GM04504 (cell line): ENCODE data around the gene CALCOCO1.
"Not testable (repeated sequence)": the region's sequence is repeated elsewhere in the genome, so short reads cannot be mapped to it uniquely, and the experiment has no call there.

Experiments used
- DNase-seq: peaks from one replicate; pipeline ENCODE4 v3.0.0-alpha.2; 2012; ENCODE audit warnings: low read depth

Gene CALCOCO1

DNA sequence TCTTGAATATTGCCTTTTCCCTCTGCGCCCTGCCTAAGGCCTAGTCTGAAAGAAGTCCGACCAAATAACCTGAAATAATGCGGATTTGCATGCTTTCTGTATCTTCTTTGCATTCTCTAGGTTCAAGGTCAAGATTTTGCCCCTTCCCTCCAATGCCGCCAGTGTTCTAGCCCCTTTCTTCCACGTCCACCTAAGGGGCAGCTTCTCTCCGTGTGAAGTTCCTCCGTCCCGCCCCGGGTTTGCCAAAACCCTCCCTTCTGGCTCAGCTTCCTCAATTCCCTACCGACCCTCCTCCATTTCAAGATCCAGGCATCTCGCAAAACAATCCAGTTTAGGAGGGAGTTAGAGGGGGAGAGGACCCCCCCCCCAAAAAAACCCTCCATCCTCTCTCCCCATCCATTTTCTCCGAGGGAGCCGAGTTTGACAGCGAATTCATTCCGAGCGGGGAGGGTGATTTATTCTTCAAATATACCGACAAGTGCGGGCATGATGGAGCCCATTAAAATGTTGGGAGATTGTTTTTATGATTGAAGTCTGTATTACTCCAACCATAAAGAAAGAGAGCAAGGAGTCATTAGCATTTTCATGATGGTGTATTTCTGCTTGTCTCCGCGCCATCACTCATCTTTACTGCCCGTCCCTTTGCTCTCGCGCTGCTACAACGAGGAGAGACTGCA is 30.5 kb downstream of the CALCOCO1 start:
- no peak for DNase-seq

DNA sequence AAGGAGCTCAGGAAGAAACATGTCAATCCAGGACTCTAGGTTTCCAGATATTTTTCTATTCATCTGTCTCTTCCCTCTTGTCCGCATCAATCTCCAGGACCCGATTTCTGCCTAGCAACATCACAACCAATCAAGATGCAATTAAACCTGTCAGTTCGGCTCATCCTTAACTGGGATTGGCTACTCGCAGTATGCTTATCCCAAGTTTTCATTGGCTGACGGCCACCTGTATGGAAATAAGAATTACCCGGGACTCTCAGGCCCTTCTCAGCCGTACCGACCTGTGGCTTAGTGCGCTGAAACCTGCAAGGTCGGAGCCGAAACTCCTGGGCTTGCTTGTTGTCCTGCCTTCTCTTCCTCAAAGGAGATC is 31.0 kb downstream of the CALCOCO1 start:
- DNase-seq: peak; percentile 51

DNA sequence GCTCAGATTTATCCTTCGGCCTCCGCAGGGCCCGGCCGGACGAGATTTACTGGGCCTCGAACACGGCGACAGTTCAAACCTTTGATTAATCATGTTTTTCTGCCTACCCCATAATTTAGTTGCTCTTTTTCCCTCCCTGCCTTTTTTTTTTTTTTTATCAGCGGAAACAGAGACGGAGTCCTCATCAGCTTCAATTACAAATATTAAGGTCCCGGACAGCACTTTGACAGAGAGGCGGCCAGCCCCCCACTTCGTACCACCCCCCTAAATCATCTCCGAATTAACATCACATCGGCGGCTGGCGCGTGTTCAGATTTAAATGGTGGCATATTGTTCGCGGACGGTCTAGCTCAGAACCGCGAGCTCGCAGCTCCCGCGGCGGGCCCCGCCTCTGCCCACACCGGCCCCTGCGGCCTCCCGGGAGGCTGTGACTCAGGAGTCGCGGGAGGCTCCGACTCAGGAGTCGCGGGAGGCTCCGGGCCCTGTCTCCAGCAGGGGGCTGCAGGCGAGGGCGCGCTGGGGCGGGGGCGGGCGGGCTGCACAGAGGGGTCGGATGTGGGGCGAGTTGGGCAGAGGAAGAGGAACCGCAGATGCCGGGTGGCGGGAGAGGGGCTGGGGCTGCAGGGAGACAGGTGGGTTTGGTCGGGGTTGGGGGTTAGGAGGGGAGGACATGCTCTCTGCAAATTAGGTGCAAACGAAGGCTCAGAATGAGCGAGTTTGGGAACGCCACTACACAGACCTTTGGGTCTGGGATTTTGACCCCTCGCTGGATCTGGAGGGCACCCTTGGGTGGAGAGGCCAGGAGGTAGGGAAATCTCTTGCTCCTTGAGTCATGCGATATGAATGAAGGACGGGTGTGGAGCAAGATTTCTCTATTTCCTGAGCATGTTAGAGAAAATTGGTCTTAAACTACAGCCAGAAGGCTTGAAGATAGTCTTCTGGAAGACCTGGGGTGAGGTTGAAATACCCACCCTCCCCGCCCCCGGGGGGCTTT is 31.8 kb downstream of the CALCOCO1 start:
- DNase-seq: peak; percentile 32

DNA sequence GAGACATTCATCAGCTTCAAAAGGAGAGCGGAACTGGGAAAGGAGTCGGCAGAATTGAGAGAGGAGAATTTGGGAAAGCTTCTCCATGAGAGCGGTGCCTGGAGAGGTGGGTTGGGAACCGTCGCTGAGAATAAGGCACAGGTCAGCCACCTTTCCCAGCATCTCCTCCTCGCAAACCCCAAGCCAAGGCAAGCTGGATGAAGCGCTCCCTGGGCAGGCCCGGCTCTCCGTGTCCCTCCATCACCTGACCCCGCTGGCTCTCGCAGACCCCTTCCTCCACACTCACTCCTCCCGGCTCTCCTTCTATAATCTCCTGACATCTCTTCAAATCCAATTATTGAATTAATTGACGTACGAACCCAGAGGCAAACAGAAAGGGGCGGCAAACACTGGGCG is 32.5 kb downstream of the CALCOCO1 start:
- no peak for DNase-seq

DNA sequence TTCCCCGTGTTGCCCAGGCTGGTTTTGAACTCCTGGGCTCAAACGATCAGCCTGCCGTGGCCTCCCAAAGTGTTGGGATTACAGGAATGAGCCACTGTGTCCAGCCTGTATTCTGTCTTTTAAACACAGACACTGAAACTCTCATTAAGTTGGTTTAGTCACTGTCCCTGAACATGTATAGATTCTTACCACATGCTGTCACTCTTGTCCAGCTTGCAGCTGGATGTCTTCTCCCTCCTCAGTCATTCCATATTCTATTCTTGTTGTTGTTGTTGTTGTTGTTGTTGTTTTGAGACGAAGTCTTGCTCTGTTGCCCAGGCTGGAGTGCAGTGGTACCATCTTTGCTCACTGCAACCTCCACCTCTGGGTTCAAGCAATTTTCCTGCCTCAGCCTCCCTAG is 39.1 kb downstream of the CALCOCO1 start:
- DNase-seq: no peak

DNA sequence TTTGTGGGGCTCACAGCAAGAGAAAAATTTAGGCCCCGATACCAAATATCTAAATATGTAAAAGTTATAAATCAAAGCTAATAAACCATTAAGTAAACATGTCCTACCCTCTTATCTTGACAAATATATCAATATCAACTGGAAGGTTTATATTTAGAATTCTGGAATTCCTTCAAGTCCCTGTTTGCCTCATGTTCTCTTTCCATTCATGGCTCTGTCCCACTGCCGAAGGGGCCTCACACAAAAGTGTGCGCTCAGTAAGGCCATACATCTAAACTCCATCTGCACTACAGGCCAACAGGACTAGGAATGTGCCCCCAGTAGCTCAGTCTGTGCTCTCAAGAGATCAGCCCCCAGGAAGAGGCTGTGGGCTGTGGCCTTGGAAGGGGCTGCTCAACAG is 40.8 kb downstream of the CALCOCO1 start:
- no peak for DNase-seq

DNA sequence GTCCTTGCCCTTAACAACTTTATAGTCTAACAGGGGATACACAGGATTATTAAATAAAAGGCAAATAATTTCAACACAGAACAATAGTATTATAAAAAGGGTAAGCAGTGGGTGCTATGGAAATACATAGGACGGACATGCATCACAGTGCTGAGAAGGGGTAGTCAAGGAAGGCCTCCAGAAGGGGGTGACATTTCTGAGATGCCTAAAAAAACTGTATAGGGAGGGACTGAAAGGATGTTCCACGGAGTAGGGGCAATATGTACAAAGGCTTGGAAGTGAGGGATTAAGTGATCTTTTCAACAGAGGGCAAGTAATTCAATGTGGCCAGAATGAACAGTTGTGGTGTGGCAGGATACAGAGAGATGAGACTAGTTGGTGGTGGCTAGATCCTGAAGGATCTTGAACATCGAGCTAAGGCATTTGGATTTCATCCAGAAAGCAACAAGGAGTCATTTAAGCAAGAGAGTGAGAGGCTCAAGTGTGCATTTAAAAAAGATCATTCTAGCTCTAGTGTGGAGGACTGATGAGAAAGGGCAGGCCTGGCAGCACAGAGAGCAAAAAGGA is 42.5 kb downstream of the CALCOCO1 start:
- no peak for DNase-seq

DNA sequence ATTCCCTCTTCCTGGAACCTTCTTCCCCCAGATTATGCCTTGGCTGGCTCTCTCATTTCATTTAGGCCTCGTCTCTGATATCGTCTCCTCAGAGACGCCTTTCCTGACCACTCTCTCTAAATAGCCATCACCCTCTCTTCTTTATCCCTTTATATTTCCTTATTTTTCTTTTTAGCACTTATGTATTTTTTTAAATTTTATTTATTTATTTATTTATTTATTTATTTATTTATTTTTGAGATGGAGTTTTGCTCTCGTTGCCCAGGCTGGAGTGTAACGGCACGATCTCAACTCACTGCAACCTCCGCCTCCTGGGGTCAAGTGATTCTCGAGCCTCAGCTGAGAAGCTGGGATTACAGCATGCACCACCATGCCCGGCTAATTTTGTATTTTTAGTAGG is 43.3 kb downstream of the CALCOCO1 start:
- DNase-seq: no peak

DNA sequence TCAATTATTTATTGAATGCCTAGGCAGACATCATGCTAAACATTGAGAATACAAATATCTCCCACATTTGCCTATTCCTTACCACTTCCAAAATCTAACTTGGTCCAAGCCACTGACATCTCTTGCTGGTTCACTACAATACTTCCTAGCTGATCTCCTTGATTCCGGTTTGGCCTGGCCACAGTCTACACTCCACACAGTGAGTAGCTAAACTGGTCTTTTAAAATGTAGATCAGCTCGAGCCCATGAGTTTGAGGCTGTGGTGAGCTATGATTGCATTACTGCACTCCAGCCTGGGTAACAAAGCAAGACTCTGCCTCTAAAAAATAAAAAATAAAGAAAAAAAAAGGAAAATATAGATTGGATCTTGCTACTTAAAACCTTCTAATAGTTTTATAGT is 43.8 kb downstream of the CALCOCO1 start:
- no peak for DNase-seq

DNA sequence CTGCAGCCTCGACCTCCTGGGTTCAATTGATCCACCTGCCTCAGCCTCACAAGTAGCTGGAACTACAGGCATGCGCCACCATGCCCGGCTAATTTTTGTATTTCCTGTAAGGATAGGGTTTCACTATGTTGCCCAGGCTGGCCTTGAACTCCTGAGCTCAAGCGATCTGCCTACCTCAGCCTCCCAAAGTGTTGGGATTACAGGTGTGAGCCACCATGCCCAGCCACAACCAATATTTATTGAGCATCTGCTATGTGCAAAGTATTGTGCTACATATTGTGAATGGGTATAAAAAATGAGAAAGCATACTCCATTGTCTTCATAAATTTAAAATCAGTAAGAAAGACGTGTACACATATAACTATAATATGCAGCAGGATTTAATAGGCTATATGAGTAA is 47.2 kb downstream of the CALCOCO1 start:
- not testable (repeated sequence) for DNase-seq

DNA sequence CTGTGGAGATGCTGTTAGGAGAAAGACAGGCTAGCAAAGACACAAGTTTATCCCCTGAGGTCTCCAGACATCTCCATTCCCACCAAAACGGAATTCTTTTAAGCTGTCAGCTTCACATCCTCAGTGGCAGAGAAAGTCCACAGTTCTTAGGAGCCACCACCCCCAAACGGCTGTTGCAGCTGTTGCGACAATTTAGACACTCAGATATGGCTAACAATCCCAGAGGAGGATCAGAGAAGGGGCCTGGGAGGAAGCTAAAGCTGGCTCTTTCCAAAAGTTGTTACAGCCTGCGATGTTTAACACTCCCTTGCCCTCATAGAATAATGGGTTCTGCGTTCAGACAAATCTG is 49.5 kb downstream of the CALCOCO1 start:
- DNase-seq: no peak

DNA sequence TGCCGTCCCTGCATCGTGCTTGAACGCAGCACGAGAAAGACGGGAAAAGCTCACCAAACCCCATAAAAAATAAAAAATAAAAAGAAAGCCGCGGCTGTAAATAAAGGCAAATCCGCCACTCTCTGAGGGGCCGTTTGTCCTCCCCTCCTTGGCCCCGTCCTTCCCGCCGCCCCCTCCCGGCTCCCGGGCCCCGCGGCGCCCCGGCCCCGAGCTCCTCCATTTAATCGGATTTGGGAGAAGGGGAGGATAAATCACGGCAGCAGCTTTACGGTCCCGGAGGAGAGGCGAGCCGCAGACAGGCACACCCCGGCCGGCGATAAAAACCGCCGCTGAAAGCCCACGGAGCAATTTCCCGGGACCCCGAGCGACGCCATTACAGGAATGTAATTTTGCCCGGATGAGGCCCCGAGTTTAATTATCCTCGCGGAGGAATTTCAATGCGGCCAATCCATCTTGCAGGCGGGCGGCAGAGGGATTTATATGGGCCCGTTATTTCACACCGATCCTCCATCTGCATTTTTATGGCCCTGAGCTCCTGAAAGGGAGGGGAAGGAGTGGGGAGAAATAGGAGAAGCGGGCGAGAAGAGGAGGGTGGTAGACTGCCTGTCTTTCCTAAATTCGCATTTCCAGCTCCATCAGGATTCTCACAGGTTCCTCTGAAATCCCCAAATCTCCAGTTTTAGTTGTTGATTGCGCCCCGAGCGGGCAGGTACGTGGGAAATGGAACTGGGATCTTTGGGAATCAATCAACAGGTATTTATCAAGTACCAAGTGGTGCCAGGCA is 50.0 kb downstream of the CALCOCO1 start:
- no peak for DNase-seq

DNA sequence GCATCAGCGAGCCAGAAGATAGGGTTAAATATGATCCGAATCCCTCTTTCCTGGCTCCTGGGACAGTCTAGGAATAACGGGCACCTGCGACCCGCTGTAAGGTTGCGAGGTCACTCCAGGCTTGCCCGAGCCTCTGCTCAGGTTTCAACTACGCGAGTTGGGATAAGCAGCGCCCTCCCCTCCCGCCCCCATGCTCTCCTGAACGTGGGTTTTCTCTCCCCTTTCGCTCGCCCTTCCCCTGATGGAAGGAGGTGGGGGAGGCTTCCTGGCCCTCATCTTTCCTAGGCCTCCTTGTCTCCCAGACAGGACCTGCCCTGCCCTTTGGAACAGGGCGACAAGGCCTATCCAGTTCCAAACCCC is 50.6 kb downstream of the CALCOCO1 start:
- no peak for DNase-seq

DNA sequence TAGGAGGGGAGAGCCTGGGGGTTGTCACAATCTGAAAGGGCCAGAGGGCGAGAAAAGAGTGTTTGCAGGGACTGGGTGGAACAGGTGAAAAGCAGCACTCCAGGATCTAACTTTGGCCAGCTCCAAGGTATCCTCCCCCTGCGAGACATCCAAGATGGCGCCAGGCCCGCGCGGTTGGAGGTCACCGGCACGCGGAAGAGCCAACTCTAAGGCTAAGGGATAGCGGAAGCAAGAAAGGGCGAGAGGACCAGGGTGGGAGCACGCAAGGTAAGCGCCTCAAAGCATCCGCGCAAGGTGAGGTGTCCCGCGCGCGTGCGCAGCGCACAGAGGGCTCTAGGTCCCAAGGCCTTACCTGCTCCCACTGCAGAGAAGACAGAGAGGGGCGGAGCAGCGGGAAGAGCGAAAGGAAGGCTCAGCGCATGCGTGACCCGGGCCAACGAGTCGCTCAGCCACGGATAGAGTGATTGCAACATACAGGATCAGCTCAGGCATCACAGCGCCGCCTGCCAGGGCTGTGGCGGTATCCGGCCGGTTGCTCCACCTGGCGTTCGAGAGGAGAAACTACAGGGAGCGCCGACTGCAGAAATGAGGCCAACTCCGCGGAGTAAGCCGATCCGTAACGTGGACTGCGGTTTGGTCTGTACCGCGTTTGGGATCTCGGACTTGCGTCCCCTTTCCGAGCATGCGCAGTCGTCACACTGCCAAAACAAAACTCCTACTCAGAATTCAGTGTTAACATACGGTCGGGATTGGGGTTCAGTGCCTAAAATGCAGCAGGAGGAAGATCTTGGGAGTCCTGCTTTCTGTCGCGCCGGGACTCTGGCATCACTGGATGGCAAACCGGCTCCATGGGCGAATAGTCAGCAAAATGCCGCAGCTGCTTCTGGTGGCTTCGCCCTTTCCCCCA is 51.3 kb downstream of the CALCOCO1 start, which contains the start of gene ATP5MC2:
TSS of gene ATP5MC2 (minus strand) at position 383 of the 907 bp plus-strand sequence. CDS start 3,469 bp downstream, outside the sequence.
- DNase-seq: peak; percentile 97

DNA sequence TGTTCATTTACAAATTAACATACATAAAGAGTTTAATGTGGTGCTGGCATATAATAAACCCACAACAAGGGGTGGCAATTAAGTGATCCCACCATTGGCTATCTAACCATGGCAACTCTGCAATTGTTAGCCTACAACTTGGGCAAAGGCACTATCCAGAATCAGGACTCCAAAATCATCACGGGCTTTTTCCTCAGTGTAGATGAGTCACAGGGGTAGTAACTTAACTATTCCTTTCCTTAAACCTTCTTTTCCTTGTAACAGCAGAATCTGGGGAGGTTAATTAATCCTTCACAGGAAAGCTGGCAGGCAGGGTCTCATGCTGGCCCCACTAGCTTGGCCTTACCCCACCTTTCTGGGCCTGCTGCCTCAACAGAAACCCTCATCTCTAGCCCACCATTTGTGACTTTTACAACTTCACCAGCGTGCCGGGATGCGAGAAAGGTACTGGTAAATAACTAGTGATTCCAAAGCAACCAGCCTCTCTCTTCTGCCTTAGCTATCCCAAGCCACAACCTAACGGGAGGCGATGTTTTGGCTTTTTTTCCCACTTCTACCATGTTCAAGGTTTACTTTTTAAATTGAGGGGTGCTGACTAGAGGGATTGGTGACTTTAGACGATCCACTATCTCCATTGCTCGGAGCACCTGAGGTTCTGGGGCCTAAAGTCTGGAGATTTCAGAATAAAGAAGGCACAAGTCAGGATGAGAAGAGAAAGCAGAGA is 52.1 kb downstream of the CALCOCO1 start:
- DNase-seq: no peak

DNA sequence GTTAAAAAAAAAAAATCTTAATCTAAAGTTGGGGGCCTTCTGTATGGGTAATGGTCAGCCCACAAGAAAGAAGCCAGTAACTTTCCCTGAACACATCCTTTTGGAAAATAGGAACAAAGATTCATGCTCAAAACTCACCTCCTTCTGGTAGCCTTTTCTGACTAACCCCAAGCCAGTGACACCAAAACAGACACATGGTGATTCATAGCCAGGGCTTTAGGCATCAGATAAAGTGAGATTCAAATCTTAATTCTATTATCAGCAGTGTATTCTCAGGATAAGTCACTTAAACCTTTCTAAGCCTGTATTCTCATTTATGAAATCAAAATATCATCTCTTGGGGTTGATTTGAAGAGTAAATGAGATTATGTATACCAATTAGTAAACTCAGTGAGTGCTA is 56.3 kb downstream of the CALCOCO1 start:
- no peak for DNase-seq

DNA sequence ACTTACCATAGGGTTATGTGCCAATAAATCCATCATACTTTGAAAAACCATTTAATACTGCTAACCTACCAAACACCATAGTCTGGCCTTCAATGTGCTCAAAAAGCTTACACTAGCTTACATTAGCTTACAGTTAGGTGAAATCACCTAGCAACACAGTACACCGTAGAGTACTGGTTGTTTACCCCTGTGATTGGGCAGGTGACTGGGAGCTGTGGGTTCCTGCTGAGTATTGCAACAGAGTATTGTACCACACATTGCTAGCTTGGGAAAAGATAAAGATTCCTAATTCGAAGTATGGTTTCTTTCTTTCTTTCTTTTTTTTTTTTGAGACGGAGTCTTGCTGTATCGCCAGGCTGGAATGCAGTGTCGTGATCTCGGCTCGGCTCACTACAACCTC is 56.9 kb downstream of the CALCOCO1 start:
- no peak for DNase-seq

DNA sequence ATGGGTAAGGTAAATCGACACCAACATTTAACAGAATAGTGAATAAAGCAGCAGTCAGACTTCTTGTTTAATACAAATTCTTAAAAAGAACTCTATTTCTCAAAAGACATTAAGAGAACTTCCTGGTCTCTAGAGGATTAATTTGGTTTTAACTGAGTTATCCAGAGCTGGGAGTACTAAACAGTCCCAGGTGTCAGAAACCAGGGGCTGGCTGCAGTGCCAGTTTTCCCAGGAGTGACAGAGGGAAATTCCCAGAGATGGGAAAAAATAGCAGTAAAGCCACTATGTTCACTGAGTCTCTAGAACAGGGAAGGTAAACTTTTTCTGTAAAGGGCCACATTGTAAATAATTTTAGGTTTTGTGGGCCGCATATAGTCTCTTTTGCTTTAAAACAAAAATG is 60.2 kb downstream of the CALCOCO1 start:
- no peak for DNase-seq

DNA sequence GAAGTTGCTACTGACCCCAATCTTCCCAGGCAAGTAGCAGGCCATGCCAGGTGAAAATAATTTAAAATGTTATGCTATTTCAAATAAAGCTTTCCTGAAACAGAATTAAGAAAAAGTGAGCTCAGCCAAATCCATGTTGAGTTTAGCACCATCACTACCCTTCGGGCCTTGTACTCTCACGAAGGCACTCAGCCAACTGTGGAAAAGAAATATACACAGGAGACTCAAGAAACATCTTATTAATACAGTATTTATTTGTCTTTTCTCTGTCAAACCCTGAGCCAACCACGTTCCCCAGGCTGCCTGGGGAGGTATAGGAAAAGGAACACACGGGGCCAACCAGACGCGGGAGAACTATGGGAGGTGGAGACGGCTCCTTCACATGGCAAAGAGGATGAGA is 62.3 kb downstream of the CALCOCO1 start:
- DNase-seq: no peak

DNA sequence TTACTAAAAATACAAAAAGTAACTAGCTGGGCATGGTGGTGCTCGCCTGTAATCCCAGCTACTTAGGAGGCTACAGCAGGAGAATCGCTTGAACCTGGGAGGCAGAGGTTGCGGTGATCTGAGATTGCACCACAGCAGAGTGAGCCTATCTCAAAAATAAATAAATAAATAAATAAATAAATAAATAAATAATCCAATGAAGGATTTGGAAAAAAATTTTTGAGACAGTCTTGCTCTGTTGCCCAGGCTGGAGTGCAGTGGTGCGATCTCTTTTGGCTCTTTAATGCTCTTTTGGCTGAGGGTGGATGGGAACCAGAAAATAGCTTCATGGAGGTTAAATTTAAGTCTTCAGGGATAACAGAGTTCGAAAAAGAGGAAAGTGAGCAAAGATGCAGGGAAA is 63.1 kb downstream of the CALCOCO1 start:
- DNase-seq: no peak

DNA sequence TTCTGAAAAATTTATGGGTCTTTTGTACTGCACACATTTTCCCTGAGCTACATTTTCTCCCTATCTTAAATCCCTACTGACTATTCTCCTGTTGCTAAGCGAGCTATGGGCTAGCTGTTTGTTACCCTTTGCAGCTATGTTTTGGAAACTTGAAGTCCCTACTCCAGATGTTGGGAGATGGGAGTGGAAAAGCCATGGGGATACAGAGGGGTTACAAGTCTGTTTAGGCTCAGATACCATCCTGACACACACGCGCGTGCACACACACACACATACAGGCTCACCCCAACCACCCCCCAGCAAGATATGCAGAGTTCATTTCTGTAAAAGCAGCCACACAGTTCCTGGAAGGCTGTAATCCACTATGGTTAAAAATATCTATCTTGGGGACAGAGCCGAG is 67.2 kb downstream of the CALCOCO1 start:
- DNase-seq: no peak
